Measurements from ENCODE around the gene COBL. TPM values are rescaled to one million over a fixed set of nuclear protein-coding genes. Genes with fewer than 3 reads are reported as not detected.

The COBL gene
- total and polyA plus RNA-seq, 2 experiments from 2014 or later: not detected

DNA sequence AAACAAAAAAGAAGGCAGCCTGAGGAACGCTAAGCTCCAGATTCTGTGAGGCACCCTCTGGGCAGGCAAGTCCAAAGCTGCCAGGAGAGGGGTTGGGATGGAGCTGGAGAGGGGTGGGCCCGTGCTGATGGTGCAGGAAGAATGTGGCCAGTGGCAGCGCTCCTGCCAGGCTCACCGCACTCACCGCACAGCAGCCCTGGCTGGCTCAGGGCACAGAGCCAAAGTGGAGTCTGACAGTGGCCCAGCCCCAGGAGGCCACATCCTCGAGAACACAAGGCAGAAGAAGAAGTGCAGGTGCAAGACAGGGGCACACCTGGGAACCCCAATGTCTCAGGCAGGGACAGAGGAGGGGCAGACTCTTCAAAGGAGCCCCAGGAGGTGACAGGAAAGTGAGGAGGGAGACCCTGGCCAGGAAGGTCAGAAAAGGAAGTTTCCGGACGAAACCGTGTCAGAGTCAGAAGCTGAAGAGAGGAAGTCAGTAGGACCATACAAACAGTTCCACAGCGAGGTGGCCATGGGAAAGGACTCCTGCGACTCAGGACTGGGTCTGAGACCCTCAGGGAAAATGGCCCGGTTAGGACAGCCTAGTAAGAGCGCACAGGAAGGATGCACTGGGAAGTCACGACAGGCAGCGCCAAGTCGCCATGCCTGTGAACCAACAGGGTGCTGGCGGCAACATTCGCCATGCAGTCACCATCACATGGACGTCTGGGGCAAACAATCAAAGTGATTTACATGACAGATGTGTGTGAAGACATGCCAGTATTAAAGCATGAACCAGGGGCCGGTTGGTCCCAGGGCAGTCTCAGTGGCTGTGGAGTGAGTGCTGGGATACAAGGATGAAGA is 54.4 kb downstream of the COBL start:
- Histone ChIP-seq H3K4me1 (ENCODE audit: insufficient read depth) (no peaks in the 10 kb centered on the region), H3K9me2 (ENCODE audit: insufficient read depth) (no peaks in the 10 kb centered on the region), H3K27me3 (replicated peaks; ENCODE audit: insufficient read depth) (no peaks in the 10 kb centered on the region), H2AFZ (no peak overlapping the region), H3K9ac (no peak overlapping the region), H3K79me2 (ENCODE audit: insufficient read depth) (no peaks in the 10 kb centered on the region), H3K9me3 (ENCODE audit: low read depth) (no peaks in the 10 kb centered on the region), H3K36me3 (ENCODE audit: low read depth) (no peaks in the 10 kb centered on the region), H3K4me2 (ENCODE audit: unreplicated experiment) (no peak overlapping the region), H4K20me1 (ENCODE audit: insufficient read depth) (no peaks in the 10 kb centered on the region), H3F3A (ENCODE audit: insufficient read depth) (no peaks in the 10 kb centered on the region), H3K27ac (no peak overlapping the region), H3K4me3 (no peak overlapping the region)
- in situ Hi-C loops (cut with MboI): no loop called here
- DNase-seq: no peak
- WGBS, 2 experiments (ENCODE audit: low coverage in 1 of 2, low lambda C conversion rate in 2 of 2, missing lambda C conversion rate in 2 of 2): 42 to 44% methylated on average over 20 of the region's 20 CpGs
- TF ChIP-seq EZH2phosphoT487 (IDR thresholded peaks at IDR 0.05; ENCODE audit: insufficient read depth, low read depth): no peak
- no peak for TF ChIP-seq EZH2 (IDR thresholded peaks at IDR 0.05; ENCODE audit: insufficient read depth, poor library complexity, severe bottlenecking)

DNA sequence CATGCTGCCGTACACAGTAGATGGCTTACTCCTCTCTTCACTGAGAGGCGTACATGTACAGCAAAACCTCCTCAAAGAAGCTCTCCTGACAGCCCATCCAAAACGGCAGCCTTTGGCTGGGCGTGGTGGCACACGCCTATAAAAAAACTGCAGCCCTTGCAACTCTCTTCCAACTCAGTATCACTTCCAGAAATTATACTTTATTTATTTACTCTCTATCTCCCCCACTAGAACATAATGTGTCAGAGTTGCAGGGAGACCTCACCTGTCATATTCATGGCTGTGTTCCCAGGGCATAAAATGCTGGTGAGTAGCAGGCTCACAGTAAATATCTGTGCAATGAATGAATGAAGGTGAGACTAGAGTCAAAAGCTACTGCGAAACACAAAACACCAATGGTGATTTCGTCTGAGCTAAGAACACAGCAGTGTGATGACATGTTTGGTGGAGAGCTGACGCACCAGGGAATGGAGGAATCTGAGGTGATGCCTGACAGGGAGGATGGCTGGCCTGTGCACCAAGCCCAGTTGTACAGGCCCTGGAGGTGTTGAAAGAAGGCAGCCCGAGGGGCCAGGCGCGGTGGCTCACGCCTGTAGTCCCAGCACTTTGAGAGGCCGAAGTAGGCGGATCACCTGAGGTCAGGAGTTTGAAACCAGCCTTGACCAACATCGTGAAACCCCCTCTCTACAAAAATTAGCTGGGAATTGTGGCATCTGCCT is 55.3 kb downstream of the COBL start:
- Histone ChIP-seq H3K4me1 (ENCODE audit: insufficient read depth) (no peaks in the 10 kb centered on the region), H3K4me2 (ENCODE audit: unreplicated experiment) (no peak overlapping the region), H4K20me1 (ENCODE audit: insufficient read depth) (no peaks in the 10 kb centered on the region), H3K36me3 (ENCODE audit: low read depth) (no peaks in the 10 kb centered on the region), H3K9ac (no peak overlapping the region), H3K27me3 (replicated peaks; ENCODE audit: insufficient read depth) (no peaks in the 10 kb centered on the region), H3F3A (ENCODE audit: insufficient read depth) (no peaks in the 10 kb centered on the region), H3K9me3 (ENCODE audit: low read depth) (no peaks in the 10 kb centered on the region), H3K27ac (no peak overlapping the region), H3K79me2 (ENCODE audit: insufficient read depth) (no peaks in the 10 kb centered on the region), H2AFZ (no peak overlapping the region), H3K9me2 (ENCODE audit: insufficient read depth) (no peaks in the 10 kb centered on the region), H3K4me3 (no peak overlapping the region)
- no peak for DNase-seq
- in situ Hi-C loops (cut with MboI): no loop called here
- 16 to 17% methylated on average over 15 of the region's 15 CpGs for WGBS, 2 experiments (ENCODE audit: low coverage in 1 of 2, low lambda C conversion rate in 2 of 2, missing lambda C conversion rate in 2 of 2)
- TF ChIP-seq EZH2phosphoT487 (IDR thresholded peaks at IDR 0.05; ENCODE audit: insufficient read depth, low read depth): no peak
- no peak for TF ChIP-seq EZH2 (IDR thresholded peaks at IDR 0.05; ENCODE audit: insufficient read depth, poor library complexity, severe bottlenecking)

DNA sequence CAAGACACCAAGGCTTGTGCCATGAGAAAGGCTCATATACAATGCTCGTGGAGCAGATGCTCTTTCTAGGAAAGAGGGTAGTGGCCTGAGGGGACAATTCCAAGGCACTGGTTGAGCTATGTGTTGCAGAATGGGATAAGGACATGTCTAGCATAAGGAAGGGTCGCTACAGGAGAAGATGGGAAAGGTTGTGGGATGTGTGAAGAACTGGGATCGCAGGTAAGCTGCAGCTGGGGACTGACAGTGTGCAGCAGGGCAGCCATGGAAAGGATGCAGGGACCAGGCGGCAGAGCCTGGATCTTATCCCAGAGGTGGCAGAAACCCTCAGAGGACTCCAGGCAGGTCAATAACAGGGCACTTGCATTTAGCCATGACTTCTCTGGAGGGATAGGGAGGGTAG is 56.1 kb downstream of the COBL start:
- no peak overlapping the region for H3K9ac ChIP-seq
- H3K27ac ChIP-seq: no peak overlapping the region
- H3K4me1 ChIP-seq (ENCODE audit: insufficient read depth): no peaks in the 10 kb centered on the region
- H3K79me2 ChIP-seq (ENCODE audit: insufficient read depth): no peaks in the 10 kb centered on the region
- no peak overlapping the region for H3K4me3 ChIP-seq
- no peaks in the 10 kb centered on the region for H3K27me3 ChIP-seq (replicated peaks; ENCODE audit: insufficient read depth)
- no peaks in the 10 kb centered on the region for H3K9me3 ChIP-seq (ENCODE audit: low read depth)
- no peak for DNase-seq
- no peak overlapping the region for H2AFZ ChIP-seq
- no peaks in the 10 kb centered on the region for H3K36me3 ChIP-seq (ENCODE audit: low read depth)
- TF ChIP-seq EZH2 (IDR thresholded peaks at IDR 0.05; ENCODE audit: insufficient read depth, poor library complexity, severe bottlenecking) (no peak), EZH2phosphoT487 (IDR thresholded peaks at IDR 0.05; ENCODE audit: insufficient read depth, low read depth) (no peak)
- H4K20me1 ChIP-seq (ENCODE audit: insufficient read depth): no peaks in the 10 kb centered on the region
- in situ Hi-C loops (cut with MboI): no loop called here
- 6 to 19% methylated on average over 4 of the region's 4 CpGs for WGBS, 2 experiments (ENCODE audit: low coverage in 1 of 2, low lambda C conversion rate in 2 of 2, missing lambda C conversion rate in 2 of 2)
- H3F3A ChIP-seq (ENCODE audit: insufficient read depth): no peaks in the 10 kb centered on the region
- H3K4me2 ChIP-seq (ENCODE audit: unreplicated experiment): no peak overlapping the region
- H3K9me2 ChIP-seq (ENCODE audit: insufficient read depth): no peaks in the 10 kb centered on the region

DNA sequence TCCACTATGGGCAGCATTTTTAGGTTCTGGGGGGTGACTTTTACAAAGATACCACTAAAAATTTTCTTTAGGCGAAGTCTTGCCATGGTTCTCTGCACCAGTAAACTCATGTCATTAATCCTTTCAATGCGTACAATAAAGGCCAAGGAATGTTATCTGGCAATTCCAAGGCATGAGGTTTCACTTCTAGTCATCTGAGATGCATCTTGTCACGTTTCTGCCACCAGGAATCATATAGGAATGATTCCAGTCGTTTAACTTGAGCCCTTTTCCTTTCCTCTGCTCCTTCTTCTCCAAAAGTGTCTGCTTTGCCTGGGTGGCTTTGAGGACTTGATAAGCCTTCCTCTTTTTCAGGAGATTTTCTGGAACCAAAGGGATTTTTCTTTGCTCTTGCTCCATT is 56.8 kb downstream of the COBL start:
- H2AFZ ChIP-seq: no peak overlapping the region
- no peak overlapping the region for H3K9ac ChIP-seq
- no peaks in the 10 kb centered on the region for H3K79me2 ChIP-seq (ENCODE audit: insufficient read depth)
- H3K36me3 ChIP-seq (ENCODE audit: low read depth): no peaks in the 10 kb centered on the region
- no peak overlapping the region for H3K27ac ChIP-seq
- H3K9me2 ChIP-seq (ENCODE audit: insufficient read depth): no peaks in the 10 kb centered on the region
- TF ChIP-seq EZH2 (IDR thresholded peaks at IDR 0.05; ENCODE audit: insufficient read depth, poor library complexity, severe bottlenecking): no peak
- TF ChIP-seq EZH2phosphoT487 (IDR thresholded peaks at IDR 0.05; ENCODE audit: insufficient read depth, low read depth): no peak
- WGBS, 2 experiments (ENCODE audit: low coverage in 1 of 2, low lambda C conversion rate in 2 of 2, missing lambda C conversion rate in 2 of 2): 2 to 6% methylated on average over 4 of the region's 4 CpGs
- H3K27me3 ChIP-seq (replicated peaks; ENCODE audit: insufficient read depth): no peaks in the 10 kb centered on the region
- no peaks in the 10 kb centered on the region for H3K4me1 ChIP-seq (ENCODE audit: insufficient read depth)
- H3K4me2 ChIP-seq (ENCODE audit: unreplicated experiment): no peak overlapping the region
- no peak for DNase-seq
- H3K9me3 ChIP-seq (ENCODE audit: low read depth): no peaks in the 10 kb centered on the region
- in situ Hi-C loops (cut with MboI): no loop called here
- no peaks in the 10 kb centered on the region for H3F3A ChIP-seq (ENCODE audit: insufficient read depth)
- no peak overlapping the region for H3K4me3 ChIP-seq
- H4K20me1 ChIP-seq (ENCODE audit: insufficient read depth): no peaks in the 10 kb centered on the region

Measured in GM23248 (cell line).